ENCODE results near the gene ZFYVE26. TPM values are rescaled to one million over a fixed set of nuclear protein-coding genes. Genes with fewer than 3 reads are reported as not detected.

ZFYVE26 gene
- total RNA-seq, 4 donors from 2014 or later: 14.3 to 45.9 (median 28.2) TPM

DNA sequence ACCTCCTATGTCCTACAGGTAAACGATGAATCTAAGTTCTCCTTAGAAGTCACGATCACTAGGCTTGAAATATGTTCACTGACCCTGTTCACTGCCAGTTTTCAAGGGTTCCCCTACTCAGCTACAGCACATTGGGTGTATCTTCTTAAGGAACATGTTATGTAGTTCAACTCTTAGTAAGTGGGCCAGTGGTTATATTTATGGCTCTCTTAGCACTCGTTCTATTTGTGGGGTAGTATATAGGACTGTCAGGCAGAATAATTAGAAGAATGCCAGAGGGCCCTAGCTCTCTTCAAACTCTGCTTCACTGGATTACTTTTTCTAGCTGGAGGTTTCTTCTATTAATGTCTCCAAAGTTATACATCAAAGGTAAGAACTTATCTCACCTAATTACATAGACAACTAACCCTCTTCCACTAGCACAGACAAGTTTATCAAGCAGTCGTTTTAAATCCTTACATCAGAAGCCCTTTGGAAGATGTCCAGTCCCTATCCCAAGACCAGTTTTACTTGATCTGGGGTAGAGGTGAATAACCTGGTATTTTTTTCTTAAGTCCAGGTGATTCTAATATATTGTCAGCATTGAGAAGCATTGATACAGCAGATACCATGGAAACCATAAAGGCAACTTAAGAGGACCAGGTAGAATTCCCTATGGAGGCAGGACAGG is 39.6 kb downstream of the ZFYVE26 start:
- no peak overlapping the region for H3K4me3 ChIP-seq
- intact Hi-C loops (cut with DNase I; ENCODE audit: low total_unique reads): no loop called here
- DNase-seq: no peak
- H3K27ac ChIP-seq: no peak overlapping the region
- H3K9me3 ChIP-seq: no peaks in the 10 kb centered on the region
- no peaks in the 10 kb centered on the region for H3K4me1 ChIP-seq
- H3K27me3 ChIP-seq: no peaks in the 10 kb centered on the region
- H3K36me3 ChIP-seq: no peaks in the 10 kb centered on the region
- TF ChIP-seq POLR2A (IDR thresholded peaks at IDR 0.05) (no peak), CTCF (IDR thresholded peaks at IDR 0.05) (no peak)

DNA sequence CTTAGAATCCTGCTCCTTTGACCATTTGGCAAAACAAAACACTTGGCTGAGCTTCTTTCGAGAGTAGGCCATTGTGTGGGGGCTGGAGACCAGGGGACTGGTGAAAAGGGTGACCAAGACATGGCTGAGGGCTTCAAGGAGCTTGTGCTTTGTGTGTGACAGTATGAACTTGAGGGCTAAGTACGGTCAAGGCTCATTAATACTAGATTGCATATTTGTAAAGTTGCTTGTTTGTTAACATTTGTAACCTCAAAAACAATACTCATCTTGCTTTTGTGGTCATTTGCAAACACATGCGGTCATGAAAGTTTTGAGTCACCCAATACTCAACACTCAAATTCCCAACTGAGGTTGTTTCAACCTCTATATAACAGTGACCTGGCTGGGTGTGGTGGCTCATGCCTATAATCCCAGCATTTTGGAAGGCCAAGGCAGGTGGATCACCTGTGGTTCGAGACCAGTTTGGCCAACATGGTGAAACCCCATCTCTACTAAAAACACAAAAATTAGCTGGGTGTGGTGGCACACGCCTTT is 42.5 kb downstream of the ZFYVE26 start:
- Histone ChIP-seq H3K9me3 (no peaks in the 10 kb centered on the region), H3K36me3 (no peaks in the 10 kb centered on the region), H3K27ac (no peak overlapping the region), H3K4me3 (no peak overlapping the region), H3K4me1 (no peaks in the 10 kb centered on the region), H3K27me3 (no peaks in the 10 kb centered on the region)
- intact Hi-C loops (cut with DNase I; ENCODE audit: low total_unique reads): no loop called here
- DNase-seq: no peak
- TF ChIP-seq CTCF (IDR thresholded peaks at IDR 0.05) (no peak), POLR2A (IDR thresholded peaks at IDR 0.05) (no peak)

DNA sequence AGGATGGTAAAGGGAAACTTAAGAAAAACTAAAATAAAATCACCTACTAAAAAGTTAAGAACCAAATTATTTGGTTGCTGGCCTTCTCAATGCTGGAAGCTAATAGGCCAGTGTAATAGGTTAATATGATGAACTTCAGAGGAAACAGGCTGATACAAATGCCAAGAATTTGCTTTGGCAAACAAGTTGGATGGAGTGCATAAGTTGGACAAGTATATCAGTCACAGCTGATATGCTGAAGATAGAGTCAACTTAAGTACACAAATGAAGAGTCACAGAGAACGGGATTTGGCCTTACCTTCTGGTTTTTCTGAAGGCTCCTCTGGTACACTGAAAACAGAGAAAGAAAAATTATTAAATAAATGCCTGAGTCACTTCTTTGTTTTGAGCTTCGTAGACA is 48.2 kb downstream of the ZFYVE26 start:
- H3K27ac ChIP-seq: no peak overlapping the region
- no peak for DNase-seq
- intact Hi-C loops (cut with DNase I; ENCODE audit: low total_unique reads): no loop called here
- no peak overlapping the region for H3K4me3 ChIP-seq
- TF ChIP-seq POLR2A (IDR thresholded peaks at IDR 0.05) (no peak), CTCF (IDR thresholded peaks at IDR 0.05) (no peak)
- no peaks in the 10 kb centered on the region for H3K4me1 ChIP-seq
- H3K36me3 ChIP-seq: peaks cover 0 to 2% of the 10 kb centered on the region in 2 donors
- no peaks in the 10 kb centered on the region for H3K27me3 ChIP-seq
- no peaks in the 10 kb centered on the region for H3K9me3 ChIP-seq

DNA sequence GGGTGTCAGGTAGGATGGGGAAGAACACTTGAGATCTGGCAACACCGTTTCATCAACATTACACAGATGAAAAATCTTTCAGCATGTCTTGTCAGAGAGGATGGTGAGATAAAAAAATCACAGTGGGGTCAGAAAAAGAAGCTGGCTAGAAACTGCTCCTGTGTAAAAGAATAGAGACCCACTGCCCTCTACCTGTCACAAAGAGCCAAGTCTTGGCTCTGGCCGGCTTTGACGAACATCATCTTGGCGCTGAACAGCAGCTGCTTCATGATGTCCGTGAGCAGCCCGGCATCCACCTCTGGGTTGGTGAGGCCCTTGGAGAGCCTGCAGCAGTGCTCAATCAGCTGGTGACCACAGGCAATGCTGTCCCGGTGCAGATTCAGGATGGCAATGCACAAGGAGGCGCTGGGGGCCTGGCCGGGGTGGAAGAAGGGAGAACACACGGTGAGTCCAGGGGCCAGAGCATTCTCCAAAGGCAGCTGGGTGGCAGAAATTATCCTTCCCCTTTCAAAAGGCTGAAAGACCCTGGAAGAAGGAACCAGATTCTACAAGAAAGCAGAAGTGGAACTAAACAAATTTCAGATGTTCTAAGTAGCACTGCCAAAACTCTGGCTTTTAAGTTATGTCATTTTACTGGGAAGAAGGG is 50.2 kb downstream of the ZFYVE26 start:
- peaks cover 0 to 2% of the 10 kb centered on the region in 2 donors for H3K36me3 ChIP-seq
- TF ChIP-seq POLR2A (IDR thresholded peaks at IDR 0.05): no peak
- no peak for TF ChIP-seq CTCF (IDR thresholded peaks at IDR 0.05)
- intact Hi-C loops (cut with DNase I; ENCODE audit: low total_unique reads): no loop called here
- no peak for DNase-seq
- H3K27me3 ChIP-seq: no peaks in the 10 kb centered on the region
- H3K9me3 ChIP-seq: no peaks in the 10 kb centered on the region
- no peaks in the 10 kb centered on the region for H3K4me1 ChIP-seq
- H3K4me3 ChIP-seq: no peak overlapping the region
- no peak overlapping the region for H3K27ac ChIP-seq

GRCh38 chr14:67765192-67765834 is 51.1 kb downstream of the ZFYVE26 start:
- DNase-seq: no peak
- Histone ChIP-seq H3K27ac (no peak overlapping the region), H3K9me3 (no peaks in the 10 kb centered on the region), H3K4me1 (no peaks in the 10 kb centered on the region), H3K27me3 (no peaks in the 10 kb centered on the region), H3K36me3 (peaks cover 0 to 2% of the 10 kb centered on the region in 2 donors), H3K4me3 (no peak overlapping the region)
- no peak for TF ChIP-seq POLR2A (IDR thresholded peaks at IDR 0.05)
- intact Hi-C loops (cut with DNase I; ENCODE audit: low total_unique reads): no loop called here

Measured in uterus (tissue), 4 donors.